Inflammatory macrophage treated with lipopolysaccharide for 1 hour (primary cell): Measurements from ENCODE around the gene ZNF263.
"Not testable (repeated sequence)": the region's sequence is repeated elsewhere in the genome, so short reads cannot be mapped to it uniquely, and the experiment has no call there.

Source experiments
- DNase-seq, 2 donors: peaks; one replicate each; pipeline ENCODE4 v3.0.0-alpha.2; 2020 to 2022

Gene ZNF263

DNA sequence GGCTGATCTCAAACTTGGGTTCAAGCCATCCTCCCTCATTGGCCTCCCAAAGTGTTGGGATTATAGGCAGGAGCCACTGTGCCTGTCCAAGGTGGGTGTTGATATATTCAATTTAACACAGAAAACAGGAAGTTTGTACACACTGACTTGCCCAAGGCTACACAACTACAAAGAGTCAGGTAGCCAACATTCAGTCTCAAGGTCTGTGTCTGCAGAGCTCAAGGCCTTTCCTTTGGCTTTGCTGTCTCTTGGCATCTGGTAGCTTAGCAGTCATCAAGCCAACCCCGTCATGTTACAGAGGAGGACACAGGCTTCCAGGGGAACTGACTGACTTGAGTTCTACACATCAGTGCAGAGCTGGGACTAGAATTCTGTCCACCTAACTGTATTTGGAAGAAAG lies 15.0 kb upstream of the ZNF263 start:
- DNase-seq = no peak

- DNase-seq = not testable (repeated sequence)
Measured at GRCh38 chr16:3270718-3271117, 12.6 kb upstream of the ZNF263 start.

DNA sequence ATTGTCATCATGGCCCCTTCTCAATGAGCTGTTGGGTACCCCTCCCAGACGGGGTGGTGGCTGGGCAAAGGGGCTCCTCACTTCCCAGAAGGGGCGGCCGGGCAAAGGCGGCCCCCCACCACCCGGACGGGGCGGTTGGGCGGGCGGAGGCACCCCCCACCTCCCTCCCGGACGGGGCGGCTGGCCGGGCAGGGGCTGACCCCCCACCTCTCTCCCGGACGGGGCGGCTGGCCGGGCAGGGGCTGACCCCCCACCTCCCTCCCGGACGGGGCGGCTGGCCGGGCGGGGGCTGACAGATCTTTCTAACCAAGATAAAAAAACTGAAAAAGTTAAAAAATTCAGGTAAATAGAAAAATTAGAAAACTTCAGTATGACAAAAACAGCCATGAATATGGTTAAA lies 12.0 kb upstream of the ZNF263 start:
- DNase-seq = not testable (repeated sequence)

- DNase-seq = no peak
Measured at GRCh38 chr16:3274490-3274889, 8.8 kb upstream of the ZNF263 start.

GRCh38 chr16:3274947-3275346 lies 8.3 kb upstream of the ZNF263 start:
- DNase-seq = no peak

DNA sequence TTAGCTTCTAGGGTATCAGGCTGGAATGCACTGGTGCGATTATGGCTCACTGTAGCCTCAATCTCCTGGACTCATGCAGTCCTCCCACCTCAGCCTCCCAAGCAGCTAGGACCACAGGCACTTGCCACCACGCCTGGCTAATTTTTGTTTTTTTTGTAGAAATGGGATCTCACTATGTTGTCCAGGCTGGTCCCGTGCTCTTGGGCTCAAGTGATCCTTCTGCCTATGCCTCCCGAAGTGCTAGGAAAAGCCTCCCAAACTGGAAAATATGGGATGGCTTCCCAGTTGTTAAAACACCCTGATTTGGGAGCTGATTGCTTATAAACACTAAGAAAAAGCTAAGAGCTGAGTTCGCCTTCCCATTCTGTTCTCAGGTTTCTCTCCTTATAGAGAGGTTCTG lies 6.6 kb upstream of the ZNF263 start:
- DNase-seq = no peak

GRCh38 chr16:3281222-3281820 lies 2.0 kb upstream of the ZNF263 start:
- no peak for DNase-seq

GRCh38 chr16:3282103-3282729 lies 1.1 kb upstream of the ZNF263 start:
- DNase-seq = peak in 1 of 2 donors; percentile 28

- DNase-seq = peak; percentile 21 to 57
Measured at GRCh38 chr16:3283543-3284447, 504 bp downstream of the ZNF263 start.

DNA sequence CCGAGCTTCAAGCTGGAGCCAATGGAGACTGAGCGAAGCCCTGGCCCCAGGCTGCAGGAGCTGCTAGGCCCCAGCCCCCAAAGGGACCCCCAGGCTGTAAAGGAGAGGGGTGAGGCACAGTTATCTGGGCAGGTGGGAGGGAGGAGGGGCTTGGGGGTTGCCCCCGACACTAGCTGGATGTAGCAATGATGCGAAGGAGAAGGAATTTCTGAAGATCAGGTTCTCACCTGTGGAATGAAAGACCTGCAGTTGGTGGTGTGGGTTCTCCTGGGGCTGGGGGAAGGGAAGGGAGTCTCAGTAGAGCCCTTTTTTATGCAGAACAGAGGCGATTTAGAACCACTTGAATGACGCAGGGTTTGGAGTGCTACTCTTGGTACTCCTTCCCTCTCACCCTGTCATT lies 1.8 kb downstream of the ZNF263 start:
- no peak for DNase-seq

GRCh38 chr16:3289998-3290673 lies 6.8 kb downstream of the ZNF263 start:
- no peak for DNase-seq

DNA sequence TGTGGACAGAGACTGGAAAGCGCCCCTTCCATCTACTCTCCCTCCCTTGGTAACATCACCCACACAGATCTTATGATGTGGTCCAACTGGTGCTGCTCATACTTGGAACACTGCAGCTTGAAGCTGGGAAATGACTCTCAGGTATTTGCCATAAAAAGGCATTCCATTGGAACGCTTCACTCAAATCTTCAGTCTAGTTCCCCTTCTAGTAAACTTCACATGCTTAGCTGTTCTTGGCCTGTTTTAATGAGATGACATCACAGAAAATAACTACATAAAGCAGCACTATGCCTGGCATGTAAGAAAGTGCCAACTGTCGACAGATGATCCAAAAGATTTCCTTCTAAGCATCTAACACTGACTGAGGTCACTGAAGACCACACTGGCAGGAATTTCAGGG lies 9.3 kb downstream of the ZNF263 start:
- DNase-seq = no peak

DNA sequence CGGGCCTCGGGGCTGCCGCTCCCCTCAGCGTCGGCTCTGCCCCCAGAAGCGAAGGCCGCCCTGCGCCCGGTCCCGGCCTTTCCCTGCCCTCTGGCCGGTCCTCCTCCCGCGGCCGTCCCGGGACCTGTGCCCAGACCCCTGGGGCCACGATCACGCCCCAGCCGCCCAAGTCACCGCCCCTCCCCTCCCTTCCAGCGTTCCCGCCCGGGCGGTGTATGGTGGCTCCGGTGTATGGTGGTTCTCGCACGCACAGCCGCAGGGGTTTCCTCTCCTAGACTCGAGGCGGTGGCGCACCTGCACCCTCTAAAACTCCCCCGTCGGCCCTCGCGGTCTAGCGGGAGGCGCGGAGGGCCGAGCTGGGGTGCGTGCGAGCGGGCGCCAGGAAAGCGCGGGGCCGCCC lies 11.9 kb downstream of the ZNF263 start:
- no peak for DNase-seq

GRCh38 chr16:3295783-3296182 lies 12.5 kb downstream of the ZNF263 start:
- DNase-seq = no peak

- DNase-seq = peak; percentile 48 to 57
Measured at GRCh38 chr16:3304370-3304769, 21.1 kb downstream of the ZNF263 start.

DNA sequence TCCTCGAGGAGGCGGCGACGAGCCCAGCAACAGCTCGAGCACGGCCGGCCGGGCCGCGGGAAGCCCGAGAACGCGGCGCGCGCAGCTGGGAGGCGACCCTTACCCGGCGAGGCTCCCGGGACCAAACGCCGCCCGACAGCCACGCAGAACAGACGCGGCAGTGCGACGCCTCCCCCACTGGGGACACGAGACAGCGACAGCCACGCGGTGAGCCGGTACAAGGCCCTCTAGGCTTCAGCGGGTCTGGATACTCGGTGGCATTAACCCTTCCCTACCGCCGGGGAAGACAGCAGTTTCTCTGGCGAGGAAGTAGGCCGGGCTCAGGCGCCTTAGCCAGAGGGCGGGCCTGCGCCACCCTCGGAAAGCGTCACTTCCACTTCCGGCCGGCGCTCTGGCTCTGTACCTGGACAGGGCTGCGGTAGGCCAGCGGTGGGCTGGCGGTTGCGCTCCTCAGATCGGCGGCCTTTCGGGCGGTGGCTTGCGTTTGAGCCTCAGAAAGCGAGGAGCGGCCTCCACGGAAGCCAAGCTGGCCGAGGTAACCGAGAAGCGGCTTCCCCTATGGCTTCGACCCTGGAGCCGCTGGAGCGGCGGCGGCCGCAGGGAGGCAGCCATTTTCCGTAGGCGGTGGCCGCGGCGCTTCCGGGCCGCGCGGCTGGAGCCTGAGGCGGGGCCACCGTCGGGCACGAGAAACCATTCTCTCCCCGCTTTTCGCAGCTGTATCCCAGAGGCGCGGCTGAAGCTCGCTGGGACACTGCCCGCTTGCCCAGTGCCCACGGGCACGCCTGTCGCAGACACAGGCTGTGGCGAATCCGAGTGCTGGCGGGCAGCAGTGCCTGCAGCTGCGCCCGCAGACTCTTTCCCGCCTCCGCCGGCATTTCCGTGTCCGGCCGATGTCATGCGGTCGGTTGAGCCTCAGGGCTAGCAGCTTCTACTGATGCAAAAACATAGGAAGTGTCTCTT lies 22.1 kb downstream of the ZNF263 start, which contains the start of the genes TIGD7 and ZNF75A:
Gene TIGD7 (minus strand): TSS at position 322 of the 960 bp plus-strand sequence. CDS start 4,816 bp downstream, outside the sequence.
Gene ZNF75A (plus strand): TSS at position 389 of the 960 bp plus-strand sequence. CDS start 2,932 bp downstream, outside the sequence.
- DNase-seq = peak; percentile 86 to 87

GRCh38 chr16:3306078-3306477 lies 22.8 kb downstream of the ZNF263 start:
- DNase-seq = no peak

DNA sequence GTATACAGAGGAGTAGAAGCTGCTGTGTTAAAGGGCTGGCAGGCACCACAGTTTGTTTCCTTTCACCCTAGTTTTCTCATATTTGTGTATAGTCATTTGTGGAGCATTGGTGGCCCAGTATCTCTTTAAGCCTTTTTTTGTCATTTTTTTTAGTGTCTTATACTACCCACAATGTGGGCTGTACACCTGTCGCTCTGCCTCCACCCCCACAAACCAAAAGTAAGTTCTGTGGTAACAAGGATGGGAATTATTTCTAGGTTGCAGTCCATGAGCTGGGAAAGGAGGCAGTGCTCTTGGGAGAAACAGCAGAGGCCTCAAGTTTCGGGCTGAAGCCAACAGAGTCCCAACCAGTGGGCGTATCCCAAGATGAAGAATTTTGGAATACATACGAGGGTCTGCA lies 28.2 kb downstream of the ZNF263 start:
- no peak for DNase-seq

- peak in 1 of 2 donors; percentile 4 for DNase-seq
Measured at GRCh38 chr16:3317315-3317999, 34.2 kb downstream of the ZNF263 start.

GRCh38 chr16:3321816-3322215 lies 38.5 kb downstream of the ZNF263 start:
- DNase-seq = no peak

GRCh38 chr16:3327514-3327913 lies 44.2 kb downstream of the ZNF263 start:
- DNase-seq = no peak
